Right cardiac atrium (tissue), 5 donors: ENCODE measurements around the gene PER1. TPM values are rescaled to one million over a fixed set of nuclear protein-coding genes. Genes with fewer than 3 reads are reported as not detected.
"Not testable (repeated sequence)": the region's sequence is repeated elsewhere in the genome, so short reads cannot be mapped to it uniquely, and the experiment has no call there.

Experiments
- ATAC-seq, 2 donors: fragments of 200-7000 bp; cut with Tn5 transposase; one replicate each; pipeline versions ENCODE4 v1.8.0 to v1.9.1; 2020; ENCODE audit warnings: moderate library complexity in 2 of 2, mild to moderate bottlenecking in 1 of 2
- DNase-seq, 3 donors: peaks; one replicate each; pipeline ENCODE4 v3.0.0-alpha.2; 2020
- H3K27ac ChIP-seq: one replicate; pipeline ENCODE4 v1.5.1; 2013; ENCODE audit warnings: mild to moderate bottlenecking, low read length, control low read depth, moderate library complexity
- H3K27me3 ChIP-seq: one replicate; pipeline ENCODE4 v1.6.1; 2013; ENCODE audit not compliant: control insufficient read depth, insufficient read depth
- H3K4me1 ChIP-seq: one replicate; pipeline ENCODE4 v1.6.1; 2013; ENCODE audit warnings: low read length; ENCODE audit not compliant: control insufficient read depth, insufficient read depth
- H3K4me3 ChIP-seq: one replicate; pipeline ENCODE4 v1.5.1; 2013; ENCODE audit warnings: low read length, control low read depth
- H3K9me3 ChIP-seq: one replicate; pipeline ENCODE4 v1.6.1; 2013; ENCODE audit warnings: low read length; ENCODE audit not compliant: control insufficient read depth
- WGBS: extraction: QIAGEN DNeasy Blood & Tissue Kit; methylation state at CpG from one replicate; pipeline ENCODE4 v1.1.7; 2013; 5-methylcytosine and 5-hydroxymethylcytosine counted together
- intact Hi-C, 4 donors: fragments of 100-400 bp; cut with DNase I; formaldehyde crosslinking; loops; one replicate each; pipeline versions ENCODE4 v1.11.0 to v1.14.0; 2022 to 2023
- polyA plus RNA-seq: library from polyadenylated mRNA; stranded (reverse); fragments of 200-250 nt; gene quantifications from one replicate; pipeline ENCODE4 v1.2.3, GENCODE V29; 2013
- total RNA-seq, 4 donors: library from RNA; stranded (reverse); fragmentation: NEBNext Ultra II Directional; extraction: Animal tissue kit (Norgen Biotek cat#: 25700); gene quantifications; one replicate each; pipeline ENCODE4 v1.2.1, GENCODE V29; 2021
- donor health status: healthy with polysubstance abuse.
- donor health status: DM: no; HTN: yes; CAD: no.
- donor health status: DM: no; HTN: no; CAD: no.
- donor health status: DM: no; HTN: yes; CAD: no; lungs with severe emphysema.
- donor health status: DM: yes; HTN: yes; CAD: no.

PER1 gene
- total and polyA plus RNA-seq, 5 donors = 96.2 to 150 (median 112) TPM

GRCh38 chr17:8117980-8118768 is 34.0 kb downstream of the PER1 start, which contains the start of gene ALOXE3:
Gene ALOXE3, minus strand, starts transcription at chr17:8118514. Its CDS starts 524 bp downstream, at chr17:8117990.
- H3K4me1 ChIP-seq = no peaks in the 10 kb centered on the region

GRCh38 chr17:8117367-8117979 is 34.7 kb downstream of the PER1 start:
- ATAC-seq (no peak), DNase-seq (peak in 1 of 3 donors; percentile 31)
- no peaks in the 10 kb centered on the region for H3K9me3 ChIP-seq
- peak overlapping the region; percentile 57 for H3K4me3 ChIP-seq
- no peaks in the 10 kb centered on the region for H3K4me1 ChIP-seq
- H3K27ac ChIP-seq = no peak overlapping the region
- WGBS = 5% methylated on average over 18 of the region's 18 CpGs
- intact Hi-C loops = loop anchor here in 1 of 4 donors (5.0 kb wide), 1 partner anchor 35 kb away; no protein-coding TSS in a partner anchor
- H3K27me3 ChIP-seq = no peaks in the 10 kb centered on the region

More at GRCh38 chr17:8117980-8118768, 34.0 kb downstream of the PER1 start, which contains the start of gene ALOXE3:
- under 1% methylated on average over 33 of the region's 33 CpGs for WGBS
- intact Hi-C loops = loop anchor here in 1 of 4 donors (2.0 to 5.0 kb wide), 2 partner anchors 36 to 69 kb away; no protein-coding TSS in a partner anchor
- DNase-seq (peak in 2 of 3 donors; percentile 66 to 70), ATAC-seq (peak in 1 of 2 donors; percentile 2)
- peak within 1 kb of the TSS; percentile 57 for H3K4me3 ChIP-seq
- H3K9me3 ChIP-seq = no peaks in the 10 kb centered on the region
- no peaks in the 10 kb centered on the region for H3K27me3 ChIP-seq
- H3K27ac ChIP-seq = peak within 1 kb of the TSS; percentile 25

GRCh38 chr17:8116776-8117175 is 35.4 kb downstream of the PER1 start:
- DNase-seq (peak in 1 of 3 donors; percentile 51), ATAC-seq (no peak)
- Histone ChIP-seq H3K4me3 (no peak overlapping the region), H3K9me3 (no peaks in the 10 kb centered on the region), H3K27me3 (no peaks in the 10 kb centered on the region), H3K4me1 (no peaks in the 10 kb centered on the region), H3K27ac (no peak overlapping the region)
- 55% methylated on average over 18 of the region's 18 CpGs for WGBS
- intact Hi-C loops = loop anchor here in 1 of 4 donors (5.0 kb wide), 1 partner anchor 34 kb away; no protein-coding TSS in a partner anchor

GRCh38 chr17:8110907-8111306 is 41.3 kb downstream of the PER1 start:
- no peak overlapping the region for H3K27ac ChIP-seq
- no peak for DNase-seq
- H3K4me3 ChIP-seq = no peak overlapping the region
- no peaks in the 10 kb centered on the region for H3K27me3 ChIP-seq
- ATAC-seq = no peak
- intact Hi-C loops = no loop called here
- 95% methylated on average over 6 of the region's 6 CpGs for WGBS
- H3K4me1 ChIP-seq = no peaks in the 10 kb centered on the region
- H3K9me3 ChIP-seq = no peaks in the 10 kb centered on the region

- H3K4me1 ChIP-seq = no peaks in the 10 kb centered on the region
- ATAC-seq (no peak), DNase-seq (no peak)
- no peak overlapping the region for H3K4me3 ChIP-seq
- intact Hi-C loops = no loop called here
- H3K27me3 ChIP-seq = no peaks in the 10 kb centered on the region
- H3K9me3 ChIP-seq = no peaks in the 10 kb centered on the region
- WGBS = 22% methylated on average over 10 of the region's 10 CpGs
- no peak overlapping the region for H3K27ac ChIP-seq
Observed at GRCh38 chr17:8110456-8110804, 41.8 kb downstream of the PER1 start.

DNA sequence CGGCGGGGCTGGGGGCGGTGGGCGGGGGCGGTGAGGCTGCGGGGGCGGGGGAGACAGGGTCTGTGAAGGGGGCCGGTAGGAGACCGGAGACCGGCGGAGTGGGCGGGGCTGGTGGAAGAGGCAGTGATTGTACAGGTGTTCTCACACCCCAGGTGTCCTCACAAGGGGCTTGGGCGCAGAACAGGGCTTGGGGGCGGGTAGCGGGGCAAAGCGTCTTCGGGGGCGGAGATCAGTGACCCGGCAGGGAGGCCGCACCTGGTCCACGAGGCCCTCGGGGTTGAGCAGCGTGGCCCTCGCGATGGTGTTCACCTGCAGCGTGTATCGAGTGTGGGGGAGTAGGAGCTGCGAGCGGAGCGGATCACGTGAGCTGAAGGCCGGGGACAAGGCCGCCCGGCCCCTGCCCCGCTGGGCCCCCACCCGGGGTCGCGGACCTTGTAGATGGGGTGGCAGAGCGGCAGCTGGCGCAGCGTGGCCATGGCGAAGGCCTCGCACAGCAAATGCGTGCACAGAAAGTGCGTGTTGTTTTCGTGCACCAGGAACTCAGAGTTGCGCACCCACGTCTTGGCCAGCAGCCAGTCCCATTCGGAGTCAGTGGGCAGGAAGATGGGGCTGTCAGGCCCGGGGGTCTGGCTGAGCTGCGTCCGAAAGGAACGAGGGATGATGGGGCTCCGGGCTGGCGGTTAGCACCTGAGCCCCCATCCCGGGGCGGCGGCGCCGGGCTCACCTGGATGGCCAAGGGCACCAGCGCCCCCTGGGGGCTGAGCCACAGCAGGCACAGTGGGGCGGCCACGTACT is 42.3 kb downstream of the PER1 start:
- Histone ChIP-seq H3K27me3 (no peaks in the 10 kb centered on the region), H3K4me3 (peak overlapping the region; percentile 9)
- 14% methylated on average over 63 of the region's 63 CpGs for WGBS

GRCh38 chr17:8108972-8109660 is 43.1 kb downstream of the PER1 start:
- H3K9me3 ChIP-seq = no peaks in the 10 kb centered on the region
- ATAC-seq (peak in 1 of 2 donors; percentile 7), DNase-seq (peak in 1 of 3 donors; percentile 61)
- H3K27me3 ChIP-seq = no peaks in the 10 kb centered on the region
- intact Hi-C loops = no loop called here
- 77% methylated on average over 33 of the region's 33 CpGs for WGBS
- H3K4me3 ChIP-seq = no peak overlapping the region
- H3K27ac ChIP-seq = no peak overlapping the region
- no peaks in the 10 kb centered on the region for H3K4me1 ChIP-seq

More for the DNA sequence above, 42.3 kb downstream of the PER1 start:
- H3K27ac ChIP-seq = no peak overlapping the region
- no peaks in the 10 kb centered on the region for H3K4me1 ChIP-seq
- no peaks in the 10 kb centered on the region for H3K9me3 ChIP-seq
- intact Hi-C loops = no loop called here
- DNase-seq (peak; percentile 58 to 84 (median 83)), ATAC-seq (peak; percentile 72 to 74)

GRCh38 chr17:8106980-8107379 is 45.2 kb downstream of the PER1 start:
- DNase-seq, intact Hi-C loops, ATAC-seq, H3K4me1 ChIP-seq, H3K9me3 ChIP-seq, H3K27me3 ChIP-seq, H3K4me3 ChIP-seq, H3K27ac ChIP-seq: not testable (repeated sequence)
- 87% methylated on average over 4 of the region's 4 CpGs for WGBS

DNA sequence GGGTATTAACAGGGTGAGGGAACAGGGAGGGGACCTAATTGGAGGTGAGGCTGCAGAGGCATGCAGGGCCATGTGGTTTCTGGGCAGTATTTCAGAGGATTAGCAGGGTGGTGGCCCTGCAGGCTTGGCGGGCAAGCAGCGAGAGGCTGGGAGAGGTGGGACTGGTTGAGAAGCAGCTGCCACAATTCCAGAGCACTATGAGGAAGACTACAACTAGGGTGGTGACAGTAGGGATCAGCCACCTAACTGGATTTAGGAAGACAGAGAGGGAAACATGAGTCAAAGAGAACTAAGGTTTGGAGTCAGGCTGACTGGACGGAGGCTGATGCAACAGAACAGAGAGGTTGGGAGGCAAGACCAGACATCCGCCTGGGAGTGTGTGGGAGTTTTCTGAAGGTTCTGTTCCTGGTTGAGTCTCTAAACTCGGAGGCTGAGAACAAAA is 46.2 kb downstream of the PER1 start:
- H3K4me1 ChIP-seq = no peaks in the 10 kb centered on the region
- no peak overlapping the region for H3K27ac ChIP-seq
- intact Hi-C loops = no loop called here
- ATAC-seq = no peak
- 61% methylated on average over 5 of the region's 5 CpGs for WGBS
- no peaks in the 10 kb centered on the region for H3K27me3 ChIP-seq
- no peaks in the 10 kb centered on the region for H3K9me3 ChIP-seq
- DNase-seq = no peak
- H3K4me3 ChIP-seq = no peak overlapping the region

DNA sequence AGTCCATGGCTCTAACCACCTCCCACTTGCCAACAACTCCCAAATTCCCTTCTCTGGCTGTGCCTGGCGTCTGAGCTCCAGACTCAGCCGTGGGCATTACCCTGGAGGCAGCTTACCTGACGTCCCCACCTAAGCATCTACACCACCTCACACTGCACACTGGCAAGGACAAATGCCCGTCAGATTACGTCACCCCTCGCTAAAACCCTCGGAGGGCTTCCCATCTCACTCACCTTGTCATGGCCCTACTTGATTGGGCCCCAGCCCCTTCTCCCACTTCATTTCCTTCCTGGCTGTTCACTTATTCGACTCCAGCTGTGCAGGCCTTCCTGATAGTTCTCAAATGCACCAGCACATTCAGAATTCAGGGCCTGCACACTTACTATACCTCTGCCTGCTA is 47.3 kb downstream of the PER1 start:
- Histone ChIP-seq H3K4me3 (no peak overlapping the region), H3K4me1 (no peaks in the 10 kb centered on the region), H3K27ac (no peak overlapping the region), H3K27me3 (no peaks in the 10 kb centered on the region), H3K9me3 (no peaks in the 10 kb centered on the region)
- intact Hi-C loops = no loop called here
- DNase-seq = no peak
- no peak for ATAC-seq
- 68% methylated on average over 8 of the region's 8 CpGs for WGBS
